GM21619 (cell line): ENCODE data around the gene HDAC8.

Experiments
- ATAC-seq: cut with Tn5 transposase; IDR thresholded peaks from one replicate; pipeline ENCODE4 v1.9.1; 2021; ENCODE audit not compliant: unreplicated experiment

The HDAC8 gene

GRCh38 chrX:72297953-72298730, 274.5 kb downstream of the HDAC8 start:
- ATAC-seq, result no peak

DNA sequence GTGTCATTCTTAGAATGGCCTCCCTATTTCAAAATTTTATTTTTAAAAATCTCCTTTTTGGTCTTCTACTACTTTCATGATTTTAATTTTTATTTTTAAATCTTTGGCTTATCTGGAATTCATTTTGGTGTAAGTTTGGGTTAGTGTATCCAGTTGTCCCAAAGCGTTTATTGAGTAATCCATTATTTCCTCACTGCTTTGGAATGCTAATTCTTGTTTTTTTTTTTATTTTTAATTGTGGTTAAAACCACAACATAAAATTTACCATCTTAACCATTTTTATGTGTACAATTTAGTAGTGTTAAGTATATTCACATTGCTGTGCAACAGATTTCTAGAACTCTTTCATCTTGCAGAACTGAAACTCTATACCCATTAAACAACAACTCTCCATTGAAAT, 275.7 kb downstream of the HDAC8 start:
- ATAC-seq, result no peak

DNA sequence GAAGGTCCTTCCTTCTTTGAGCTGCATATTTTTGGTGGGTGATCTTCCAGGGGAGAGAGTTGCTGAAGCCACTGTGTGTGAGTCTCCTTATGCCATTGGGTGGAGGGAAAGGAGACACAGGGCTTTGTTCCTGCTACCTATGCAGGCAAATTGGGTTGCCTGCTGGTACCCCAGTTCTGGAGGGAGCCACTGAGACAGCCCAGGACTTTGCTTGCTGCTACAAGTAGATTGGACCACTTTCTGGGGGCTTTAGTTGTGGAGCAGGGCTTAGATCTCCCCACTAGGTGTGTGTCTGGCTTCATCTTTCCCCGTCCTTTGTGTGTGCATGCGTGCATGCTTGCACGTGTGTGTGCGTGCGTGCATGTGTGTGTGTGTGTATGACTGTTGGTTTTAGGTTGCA, 276.9 kb downstream of the HDAC8 start:
- ATAC-seq, result no peak

GRCh38 chrX:72294497-72294896, 278.1 kb downstream of the HDAC8 start:
- no peak for ATAC-seq

DNA sequence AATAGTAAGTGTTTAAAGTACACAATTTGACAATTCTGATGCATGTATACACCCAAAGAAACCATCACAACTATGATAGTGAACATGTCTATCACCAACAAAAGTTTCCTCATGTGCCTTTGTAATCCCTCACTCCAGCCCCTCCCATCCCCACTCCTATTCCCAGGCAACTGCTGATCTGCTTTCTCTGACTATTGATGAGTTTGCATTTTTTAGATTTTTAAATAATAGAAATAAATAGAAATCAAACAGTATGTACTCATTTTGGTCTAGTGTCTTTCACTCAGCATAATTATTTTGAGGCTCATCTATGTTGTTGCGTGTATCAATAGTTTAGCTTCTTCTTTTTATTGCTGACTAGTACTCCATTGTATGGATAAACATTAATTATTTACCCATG, 290.3 kb downstream of the HDAC8 start:
- ATAC-seq, result no peak

- ATAC-seq, result no peak
Measured at GRCh38 chrX:72280321-72280845, 292.3 kb downstream of the HDAC8 start.
